Liver (tissue), 9 donors: ENCODE results near the gene CAVIN3. TPM values are rescaled to one million over a fixed set of nuclear protein-coding genes. Genes with fewer than 3 reads are reported as not detected.

ENCODE experiments used
- DNase-seq: peaks from one replicate; pipeline ENCODE4 v3.0.0-alpha.2; 2017; ENCODE audit warnings: low spot score
- H3K27ac ChIP-seq, 2 donors: one replicate each; pipeline ENCODE4 v1.7.0; 2013; ENCODE audit warnings: inconsistent platforms in 2 of 2, low read length in 2 of 2, control low read depth in 1 of 2, low read depth in 1 of 2, mild to moderate bottlenecking in 1 of 2
- H3K27me3 ChIP-seq, 4 donors: one replicate each; pipeline versions ENCODE4 v1.6.1 to v1.7.0; 2013; ENCODE audit warnings: low read length in 3 of 4, inconsistent platforms in 1 of 4, mild to moderate bottlenecking in 1 of 4, moderate library complexity in 1 of 4; ENCODE audit not compliant: control insufficient read depth in 4 of 4, insufficient read depth in 4 of 4
- H3K36me3 ChIP-seq, 4 donors: one replicate each; pipeline versions ENCODE4 v1.6.1 to v1.7.0; 2013; ENCODE audit warnings: low read length in 3 of 4, mild to moderate bottlenecking in 3 of 4, low read depth in 1 of 4, moderate library complexity in 1 of 4; ENCODE audit not compliant: control insufficient read depth in 4 of 4, insufficient read depth in 3 of 4
- H3K4me1 ChIP-seq, 4 donors: one replicate each; pipeline versions ENCODE4 v1.6.1 to v1.7.0; 2013; ENCODE audit warnings: low read length in 3 of 4, mild to moderate bottlenecking in 3 of 4, moderate library complexity in 1 of 4; ENCODE audit not compliant: control insufficient read depth in 4 of 4, insufficient read depth in 4 of 4
- H3K4me3 ChIP-seq, 3 donors: one replicate each; pipeline versions ENCODE4 v1.6.1 to v1.7.0; 2013; ENCODE audit warnings: low read length in 3 of 3, control low read depth in 1 of 3, low read depth in 1 of 3, mild to moderate bottlenecking in 1 of 3
- H3K9ac ChIP-seq, 2 donors: one replicate each; pipeline ENCODE4 v1.7.0; 2013; ENCODE audit warnings: low read length in 2 of 2, mild to moderate bottlenecking in 2 of 2, moderate library complexity in 2 of 2, control low read depth in 1 of 2, low read depth in 1 of 2
- H3K9me3 ChIP-seq, 4 donors: one replicate each; pipeline versions ENCODE4 v1.6.1 to v1.7.0; 2013; ENCODE audit warnings: low read length in 3 of 4; ENCODE audit not compliant: control insufficient read depth in 4 of 4
- EGR1 ChIP-seq, 2 donors: IDR thresholded peaks; 2 replicates each; pipeline ENCODE4 v1.6.1; 2016 to 2018; ENCODE audit warnings: antibody characterized with exemption in 2 of 2, low read depth in 2 of 2
- FOXA2 ChIP-seq: IDR thresholded peaks from 2 replicates; pipeline ENCODE4 v1.6.1; 2016; ENCODE audit warnings: antibody characterized with exemption
- HNF4G ChIP-seq: IDR thresholded peaks from 2 replicates; pipeline ENCODE4 v1.6.1; 2016; ENCODE audit warnings: antibody characterized with exemption
- NR2F2 ChIP-seq: IDR thresholded peaks from 2 replicates; pipeline ENCODE4 v1.6.1; 2016; ENCODE audit warnings: antibody characterized with exemption
- RAD21 ChIP-seq, 2 donors: IDR thresholded peaks; 2 replicates each; pipeline ENCODE4 v1.6.1; 2016; ENCODE audit warnings: antibody characterized with exemption in 2 of 2, mild to moderate bottlenecking in 2 of 2
- RXRA ChIP-seq, 2 donors: IDR thresholded peaks; 2 replicates each; pipeline ENCODE4 v1.6.1; 2017 to 2018; ENCODE audit warnings: antibody characterized with exemption in 2 of 2, mild to moderate bottlenecking in 1 of 2
- SP1 ChIP-seq: IDR thresholded peaks from 2 replicates; pipeline ENCODE4 v1.6.1; 2018; ENCODE audit warnings: antibody characterized with exemption, mild to moderate bottlenecking
- TAF1 ChIP-seq: conservative IDR thresholded peaks from 2 replicates; pipeline ENCODE4 v1.6.1; 2016; ENCODE audit warnings: antibody characterized with exemption, mild to moderate bottlenecking
- WGBS: extraction: QIAGEN DNeasy Blood & Tissue Kit; methylation state at CpG from one replicate; pipeline ENCODE4 v1.1.7; 2013; 5-methylcytosine and 5-hydroxymethylcytosine counted together
- polyA plus RNA-seq, 2 donors: library from polyadenylated mRNA; stranded (reverse) in 1 of 2; unstranded in 1 of 2; fragments of 200-250 nt in 1 of 2; fragments of >200 nt in 1 of 2; fragmentation: Nextera tagmentation in 1 of 2; extraction: Ambion mirVana in 1 of 2; gene quantifications; one replicate each; pipeline versions ENCODE4 v1.2.1 to v1.2.3, GENCODE V29; 2013 to 2015
- total RNA-seq, 2 donors: library from RNA; depleted of rRNA; stranded (reverse); fragments of >200 nt; gene quantifications; one replicate each; pipeline ENCODE4 v1.2.3, GENCODE V29; 2014
- TF ChIP-seq, protein P1 (sequence below): IDR thresholded peaks from 2 replicates; pipeline ENCODE4 v1.6.1; 2016; ENCODE audit warnings: antibody characterized with exemption
- TF ChIP-seq, protein P2 (sequence below): IDR thresholded peaks from 2 replicates; pipeline ENCODE4 v1.6.1; 2016; ENCODE audit warnings: antibody characterized with exemption
- TF ChIP-seq, protein P3 (sequence below): IDR thresholded peaks from 2 replicates; pipeline ENCODE4 v1.6.1; 2016; ENCODE audit warnings: antibody characterized with exemption
- TF ChIP-seq, protein P4 (sequence below): IDR thresholded peaks from 2 replicates; pipeline ENCODE4 v1.6.1; 2016; ENCODE audit warnings: antibody characterized with exemption, mild to moderate bottlenecking
- TF ChIP-seq, protein P5 (sequence below): fragments of 150-350 bp; IDR thresholded peaks from 2 replicates; pipeline ENCODE4 v1.5.1; 2017; ENCODE audit warnings: improper control_type of control experiment, low read depth, low read length; ENCODE audit not compliant: missing input control
- donor health status: healthy.
- donor health status: healthy.
- donor health status: healthy.
- donor health status: healthy.
- donor health status: healthy.

The CAVIN3 gene
- total and polyA plus RNA-seq, 4 donors, result 2.5 to 13.9 (median 4.2) TPM

DNA sequence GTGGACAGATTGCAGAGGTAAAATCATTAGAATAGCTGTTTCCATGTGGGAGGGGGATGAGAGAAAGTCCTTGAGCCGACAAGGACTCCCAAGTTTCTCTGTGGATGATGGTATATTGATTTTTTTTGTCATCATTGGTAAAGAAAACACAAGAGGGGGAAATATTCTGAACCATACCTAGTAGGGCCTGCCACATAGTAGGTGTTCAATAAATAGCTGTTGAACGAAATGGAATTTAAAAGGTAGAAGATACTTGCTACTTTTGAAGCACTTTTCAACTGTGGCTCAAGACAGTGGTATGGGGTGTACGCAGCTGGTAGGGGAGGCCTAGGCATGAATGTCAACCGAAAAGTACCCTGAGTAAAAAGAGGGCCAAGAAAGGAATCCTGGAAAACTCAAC is 2.1 kb downstream of the CAVIN3 start:
- no peak overlapping the region for H3K4me3 ChIP-seq
- H3K4me1 ChIP-seq, result peaks cover 5 to 14% (median 8%) of the 10 kb centered on the region in 4 donors
- no peak for DNase-seq
- peaks cover 0 to 4% (median 0%) of the 10 kb centered on the region in 4 donors for H3K27me3 ChIP-seq
- TF ChIP-seq SP1 (no peak), FOXA2 (no peak), TAF1 (no peak), EGR1 (IDR thresholded peaks at IDR 0.05; ENCODE audit: low read depth in 2 of 2) (no peak), NR2F2 (no peak), RXRA (IDR thresholded peaks at IDR 0.05) (no peak)
- TF ChIP-seq, protein P1, sequence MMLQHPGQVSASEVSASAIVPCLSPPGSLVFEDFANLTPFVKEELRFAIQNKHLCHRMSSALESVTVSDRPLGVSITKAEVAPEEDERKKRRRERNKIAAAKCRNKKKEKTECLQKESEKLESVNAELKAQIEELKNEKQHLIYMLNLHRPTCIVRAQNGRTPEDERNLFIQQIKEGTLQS, result no peak
- TF ChIP-seq, protein P2, sequence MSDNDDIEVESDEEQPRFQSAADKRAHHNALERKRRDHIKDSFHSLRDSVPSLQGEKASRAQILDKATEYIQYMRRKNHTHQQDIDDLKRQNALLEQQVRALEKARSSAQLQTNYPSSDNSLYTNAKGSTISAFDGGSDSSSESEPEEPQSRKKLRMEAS, result no peak
- TF ChIP-seq, protein P3, sequence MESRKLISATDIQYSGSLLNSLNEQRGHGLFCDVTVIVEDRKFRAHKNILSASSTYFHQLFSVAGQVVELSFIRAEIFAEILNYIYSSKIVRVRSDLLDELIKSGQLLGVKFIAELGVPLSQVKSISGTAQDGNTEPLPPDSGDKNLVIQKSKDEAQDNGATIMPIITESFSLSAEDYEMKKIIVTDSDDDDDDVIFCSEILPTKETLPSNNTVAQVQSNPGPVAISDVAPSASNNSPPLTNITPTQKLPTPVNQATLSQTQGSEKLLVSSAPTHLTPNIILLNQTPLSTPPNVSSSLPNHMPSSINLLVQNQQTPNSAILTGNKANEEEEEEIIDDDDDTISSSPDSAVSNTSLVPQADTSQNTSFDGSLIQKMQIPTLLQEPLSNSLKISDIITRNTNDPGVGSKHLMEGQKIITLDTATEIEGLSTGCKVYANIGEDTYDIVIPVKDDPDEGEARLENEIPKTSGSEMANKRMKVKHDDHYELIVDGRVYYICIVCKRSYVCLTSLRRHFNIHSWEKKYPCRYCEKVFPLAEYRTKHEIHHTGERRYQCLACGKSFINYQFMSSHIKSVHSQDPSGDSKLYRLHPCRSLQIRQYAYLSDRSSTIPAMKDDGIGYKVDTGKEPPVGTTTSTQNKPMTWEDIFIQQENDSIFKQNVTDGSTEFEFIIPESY, result no peak
- no peak overlapping the region for H3K9ac ChIP-seq
- 85% methylated on average over 4 of the region's 4 CpGs for whole genome bisulfite sequencing
- H3K36me3 ChIP-seq, result no peaks in the 10 kb centered on the region
- no peaks in the 10 kb centered on the region for H3K9me3 ChIP-seq
- no peak overlapping the region for H3K27ac ChIP-seq

DNA sequence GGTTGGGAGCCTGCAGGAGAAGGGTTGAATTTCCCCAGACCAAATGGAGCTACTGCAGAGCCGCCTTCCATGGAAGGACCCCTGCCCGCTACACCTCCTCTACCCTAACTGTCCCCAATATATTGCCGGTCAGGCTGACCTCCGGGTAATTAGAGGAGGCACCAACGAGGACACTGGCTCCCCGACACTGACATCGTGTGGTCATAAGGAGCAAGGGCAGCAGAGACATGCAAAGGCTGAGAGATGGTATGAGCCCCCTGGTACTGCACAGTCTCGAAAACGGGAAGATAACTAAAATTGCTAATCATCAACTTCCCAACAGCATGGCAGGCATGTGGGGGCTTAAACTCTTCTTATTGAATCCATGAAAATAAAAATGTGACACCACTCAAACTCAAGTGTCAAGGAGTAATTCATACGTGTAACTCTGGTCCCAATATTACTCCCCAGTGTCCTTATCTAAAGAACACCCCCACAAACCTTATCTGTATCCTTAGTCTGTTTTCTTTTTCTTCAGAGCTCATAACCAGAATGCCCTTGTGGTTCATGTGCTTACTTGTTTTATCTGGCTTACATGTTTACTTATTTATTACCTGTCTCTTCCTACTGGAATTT is 4.4 kb downstream of the CAVIN3 start:
- Histone ChIP-seq H3K36me3 (no peaks in the 10 kb centered on the region), H3K9ac (no peak overlapping the region), H3K27me3 (peaks cover 0 to 4% (median 0%) of the 10 kb centered on the region in 4 donors), H3K4me3 (no peak overlapping the region), H3K27ac (no peak overlapping the region), H3K4me1 (peaks cover 5 to 14% (median 8%) of the 10 kb centered on the region in 4 donors), H3K9me3 (no peaks in the 10 kb centered on the region)
- peak; percentile 47 for DNase-seq
- TF ChIP-seq RAD21 (IDR thresholded peaks at IDR 0.05), result peak; percentile 83 to 94
- no peak for TF ChIP-seq HNF4G
- TF ChIP-seq, protein P4, sequence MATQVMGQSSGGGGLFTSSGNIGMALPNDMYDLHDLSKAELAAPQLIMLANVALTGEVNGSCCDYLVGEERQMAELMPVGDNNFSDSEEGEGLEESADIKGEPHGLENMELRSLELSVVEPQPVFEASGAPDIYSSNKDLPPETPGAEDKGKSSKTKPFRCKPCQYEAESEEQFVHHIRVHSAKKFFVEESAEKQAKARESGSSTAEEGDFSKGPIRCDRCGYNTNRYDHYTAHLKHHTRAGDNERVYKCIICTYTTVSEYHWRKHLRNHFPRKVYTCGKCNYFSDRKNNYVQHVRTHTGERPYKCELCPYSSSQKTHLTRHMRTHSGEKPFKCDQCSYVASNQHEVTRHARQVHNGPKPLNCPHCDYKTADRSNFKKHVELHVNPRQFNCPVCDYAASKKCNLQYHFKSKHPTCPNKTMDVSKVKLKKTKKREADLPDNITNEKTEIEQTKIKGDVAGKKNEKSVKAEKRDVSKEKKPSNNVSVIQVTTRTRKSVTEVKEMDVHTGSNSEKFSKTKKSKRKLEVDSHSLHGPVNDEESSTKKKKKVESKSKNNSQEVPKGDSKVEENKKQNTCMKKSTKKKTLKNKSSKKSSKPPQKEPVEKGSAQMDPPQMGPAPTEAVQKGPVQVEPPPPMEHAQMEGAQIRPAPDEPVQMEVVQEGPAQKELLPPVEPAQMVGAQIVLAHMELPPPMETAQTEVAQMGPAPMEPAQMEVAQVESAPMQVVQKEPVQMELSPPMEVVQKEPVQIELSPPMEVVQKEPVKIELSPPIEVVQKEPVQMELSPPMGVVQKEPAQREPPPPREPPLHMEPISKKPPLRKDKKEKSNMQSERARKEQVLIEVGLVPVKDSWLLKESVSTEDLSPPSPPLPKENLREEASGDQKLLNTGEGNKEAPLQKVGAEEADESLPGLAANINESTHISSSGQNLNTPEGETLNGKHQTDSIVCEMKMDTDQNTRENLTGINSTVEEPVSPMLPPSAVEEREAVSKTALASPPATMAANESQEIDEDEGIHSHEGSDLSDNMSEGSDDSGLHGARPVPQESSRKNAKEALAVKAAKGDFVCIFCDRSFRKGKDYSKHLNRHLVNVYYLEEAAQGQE, result no peak
- TF ChIP-seq, protein P5, sequence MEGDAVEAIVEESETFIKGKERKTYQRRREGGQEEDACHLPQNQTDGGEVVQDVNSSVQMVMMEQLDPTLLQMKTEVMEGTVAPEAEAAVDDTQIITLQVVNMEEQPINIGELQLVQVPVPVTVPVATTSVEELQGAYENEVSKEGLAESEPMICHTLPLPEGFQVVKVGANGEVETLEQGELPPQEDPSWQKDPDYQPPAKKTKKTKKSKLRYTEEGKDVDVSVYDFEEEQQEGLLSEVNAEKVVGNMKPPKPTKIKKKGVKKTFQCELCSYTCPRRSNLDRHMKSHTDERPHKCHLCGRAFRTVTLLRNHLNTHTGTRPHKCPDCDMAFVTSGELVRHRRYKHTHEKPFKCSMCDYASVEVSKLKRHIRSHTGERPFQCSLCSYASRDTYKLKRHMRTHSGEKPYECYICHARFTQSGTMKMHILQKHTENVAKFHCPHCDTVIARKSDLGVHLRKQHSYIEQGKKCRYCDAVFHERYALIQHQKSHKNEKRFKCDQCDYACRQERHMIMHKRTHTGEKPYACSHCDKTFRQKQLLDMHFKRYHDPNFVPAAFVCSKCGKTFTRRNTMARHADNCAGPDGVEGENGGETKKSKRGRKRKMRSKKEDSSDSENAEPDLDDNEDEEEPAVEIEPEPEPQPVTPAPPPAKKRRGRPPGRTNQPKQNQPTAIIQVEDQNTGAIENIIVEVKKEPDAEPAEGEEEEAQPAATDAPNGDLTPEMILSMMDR, result peak; percentile 82
- no peak for TF ChIP-seq RXRA (IDR thresholded peaks at IDR 0.05)
- WGBS, result 5% methylated on average over 10 of the region's 10 CpGs
